Mesenchymal stem cell (in vitro differentiated cells and primary cell): ENCODE results near the gene RRBP1.
A peak's percentile ranks its signal among the peaks of the same experiment; 100 is the strongest.

Experiments used
- DNase-seq: peaks from one replicate; pipeline ENCODE4 v3.0.0-alpha.2; 2013
- H2AFZ ChIP-seq: one replicate; pipeline ENCODE4 v1.6.1; 2013; ENCODE audit warnings: low read depth, mild to moderate bottlenecking, control low read depth, inconsistent platforms, low read length, moderate library complexity
- H2AK5ac ChIP-seq: 2 replicates; pipeline ENCODE4 v1.6.1; 2013; ENCODE audit warnings: low read length, moderate library complexity, mild to moderate bottlenecking, inconsistent platforms; ENCODE audit not compliant: severe bottlenecking
- H2BK120ac ChIP-seq: one replicate; pipeline ENCODE4 v1.6.1; 2013; ENCODE audit warnings: low read depth, mild to moderate bottlenecking, inconsistent platforms, low read length, moderate library complexity
- H2BK12ac ChIP-seq, 2 experiments: one replicate each; pipeline ENCODE4 v1.6.1; 2013; ENCODE audit warnings: inconsistent platforms in 2 of 2, low read length in 2 of 2, mild to moderate bottlenecking in 2 of 2, moderate library complexity in 2 of 2, control low read depth in 1 of 2
- H2BK15ac ChIP-seq: one replicate; pipeline ENCODE4 v1.6.1; 2013; ENCODE audit warnings: mild to moderate bottlenecking, low read depth, inconsistent platforms; ENCODE audit not compliant: poor library complexity, severe bottlenecking
- H2BK5ac ChIP-seq: 2 replicates; pipeline ENCODE4 v1.6.1; 2013; ENCODE audit warnings: low read depth, mild to moderate bottlenecking, low read length, control low read depth, inconsistent platforms; ENCODE audit not compliant: poor library complexity, severe bottlenecking
- H3K14ac ChIP-seq, 2 experiments: one replicate each; pipeline ENCODE4 v1.6.1; 2013; ENCODE audit warnings: inconsistent platforms in 2 of 2, low read length in 2 of 2, control low read depth in 1 of 2, mild to moderate bottlenecking in 1 of 2, moderate library complexity in 1 of 2
- H3K18ac ChIP-seq, 2 experiments: one replicate each; pipeline ENCODE4 v1.6.1; 2013; ENCODE audit warnings: inconsistent platforms in 2 of 2, low read length in 2 of 2, control low read depth in 1 of 2, low read depth in 1 of 2, mild to moderate bottlenecking in 1 of 2
- H3K23ac ChIP-seq, 2 experiments: one replicate each; pipeline ENCODE4 v1.6.1; 2013; ENCODE audit warnings: inconsistent platforms in 2 of 2, low read length in 2 of 2, mild to moderate bottlenecking in 2 of 2, moderate library complexity in 2 of 2, control low read depth in 1 of 2
- H3K27ac ChIP-seq: 2 replicates; pipeline ENCODE4 v1.5.1; 2013; ENCODE audit warnings: mild to moderate bottlenecking, moderate library complexity, low read length, control low read depth, inconsistent platforms; ENCODE audit not compliant: poor library complexity, severe bottlenecking
- H3K27me3 ChIP-seq, 2 experiments: 2 replicates each; pipeline versions ENCODE4 v1.6.1 to v1.7.0; 2013; ENCODE audit warnings: low read length in 2 of 2, mild to moderate bottlenecking in 2 of 2, moderate library complexity in 2 of 2, control low read depth in 1 of 2, inconsistent platforms in 1 of 2; ENCODE audit not compliant: control insufficient read depth in 1 of 2, insufficient read depth in 1 of 2
- H3K36me3 ChIP-seq, 2 experiments: 2 replicates each; pipeline versions ENCODE4 v1.6.1 to v1.7.0; 2013; ENCODE audit warnings: low read length in 2 of 2, control low read depth in 1 of 2, inconsistent platforms in 1 of 2, low read depth in 1 of 2, mild to moderate bottlenecking in 1 of 2; ENCODE audit not compliant: insufficient read depth in 2 of 2, control insufficient read depth in 1 of 2
- H3K4ac ChIP-seq, 2 experiments: one replicate each; pipeline ENCODE4 v1.6.1; 2013; ENCODE audit warnings: inconsistent platforms in 2 of 2, low read length in 2 of 2, mild to moderate bottlenecking in 2 of 2, moderate library complexity in 2 of 2, control low read depth in 1 of 2, low read depth in 1 of 2
- H3K4me1 ChIP-seq: 2 replicates; pipeline ENCODE4 v1.6.1; 2013; ENCODE audit warnings: low read depth, low read length, control low read depth; ENCODE audit not compliant: control insufficient read depth, insufficient read depth
- H3K4me2 ChIP-seq: 2 replicates; pipeline ENCODE4 v1.6.1; 2013; ENCODE audit warnings: low read length, mild to moderate bottlenecking, inconsistent platforms; ENCODE audit not compliant: poor library complexity, severe bottlenecking
- H3K4me3 ChIP-seq, 2 experiments: 2 replicates each; pipeline versions ENCODE4 v1.5.1 to v1.7.0; 2013; ENCODE audit warnings: low read length in 2 of 2, mild to moderate bottlenecking in 2 of 2, control low read depth in 1 of 2, low read depth in 1 of 2; ENCODE audit not compliant: insufficient read depth in 1 of 2
- H3K79me1 ChIP-seq: replicated peaks from 2 replicates; pipeline ENCODE4 v1.6.1; 2013; ENCODE audit warnings: mild to moderate bottlenecking, control low read depth, low read length, inconsistent platforms; ENCODE audit not compliant: poor library complexity, severe bottlenecking
- H3K9ac ChIP-seq: 2 replicates; pipeline ENCODE4 v1.7.0; 2013; ENCODE audit warnings: mild to moderate bottlenecking, low read length, moderate library complexity
- H3K9me3 ChIP-seq: 2 replicates; pipeline ENCODE4 v1.7.0; 2013; ENCODE audit warnings: mild to moderate bottlenecking, low read length; ENCODE audit not compliant: control insufficient read depth
- H4K8ac ChIP-seq: one replicate; pipeline ENCODE4 v1.6.1; 2013; ENCODE audit warnings: inconsistent platforms, mild to moderate bottlenecking, low read length, moderate library complexity
- H4K91ac ChIP-seq: one replicate; pipeline ENCODE4 v1.6.1; 2013; ENCODE audit warnings: mild to moderate bottlenecking, low read length, inconsistent platforms
- WGBS: methylation state at CpG from one replicate; pipeline ENCODE4 v1.1.7; 2013; ENCODE audit warnings: mixed read lengths; 5-methylcytosine and 5-hydroxymethylcytosine counted together

Gene RRBP1

GRCh38 chr20:17704589-17705317, 22.7 kb upstream of the RRBP1 start:
- H3K18ac ChIP-seq = no peak overlapping the region
- no peak overlapping the region for H3K4me3 ChIP-seq
- H3K79me1 ChIP-seq = no peaks in the 10 kb centered on the region
- H3K23ac ChIP-seq = no peak overlapping the region
- H4K91ac ChIP-seq = no peak overlapping the region
- no peak overlapping the region for H2BK5ac ChIP-seq
- no peak overlapping the region for H2BK15ac ChIP-seq
- H3K27me3 ChIP-seq = peaks cover 0 to 10% of the 10 kb centered on the region in 2 experiments
- H3K9me3 ChIP-seq = no peaks in the 10 kb centered on the region
- no peak overlapping the region for H2BK12ac ChIP-seq
- no peak overlapping the region for H2AK5ac ChIP-seq
- no peak overlapping the region for H3K27ac ChIP-seq
- 97% methylated on average over 5 of the region's 5 CpGs for WGBS
- no peak overlapping the region for H2BK120ac ChIP-seq
- H3K14ac ChIP-seq = no peak overlapping the region
- no peak overlapping the region for H3K9ac ChIP-seq
- no peaks in the 10 kb centered on the region for H3K4me1 ChIP-seq
- no peak overlapping the region for H4K8ac ChIP-seq
- no peak overlapping the region for H3K4ac ChIP-seq
- DNase-seq = no peak
- no peak overlapping the region for H2AFZ ChIP-seq
- no peak overlapping the region for H3K4me2 ChIP-seq
- H3K36me3 ChIP-seq = no peaks in the 10 kb centered on the region

GRCh38 chr20:17701826-17702225, 19.8 kb upstream of the RRBP1 start:
- 65% methylated on average over 4 of the region's 4 CpGs for WGBS
- Histone ChIP-seq H3K23ac (no peak overlapping the region), H3K18ac (no peak overlapping the region), H4K8ac (no peak overlapping the region), H2BK5ac (no peak overlapping the region), H3K4ac (no peak overlapping the region), H2AK5ac (no peak overlapping the region), H3K4me1 (no peaks in the 10 kb centered on the region), H3K4me3 (no peak overlapping the region), H4K91ac (no peak overlapping the region), H2BK12ac (no peak overlapping the region), H2AFZ (no peak overlapping the region), H3K4me2 (no peak overlapping the region), H3K9ac (no peak overlapping the region), H3K36me3 (no peaks in the 10 kb centered on the region), H3K79me1 (no peaks in the 10 kb centered on the region), H2BK120ac (no peak overlapping the region), H3K14ac (no peak overlapping the region), H3K27ac (no peak overlapping the region), H3K9me3 (no peaks in the 10 kb centered on the region), H3K27me3 (peaks cover 5 to 6% of the 10 kb centered on the region in 2 experiments), H2BK15ac (no peak overlapping the region)
- DNase-seq = no peak

- Histone ChIP-seq H4K8ac (no peak overlapping the region), H2AFZ (no peak overlapping the region), H3K27me3 (peaks cover 6% of the 10 kb centered on the region in 2 experiments), H3K18ac (no peak overlapping the region), H3K4ac (no peak overlapping the region), H2AK5ac (no peak overlapping the region), H3K4me3 (no peak overlapping the region), H3K14ac (no peak overlapping the region), H3K9ac (no peak overlapping the region), H3K4me2 (no peak overlapping the region), H3K79me1 (no peaks in the 10 kb centered on the region), H3K36me3 (no peaks in the 10 kb centered on the region), H2BK15ac (no peak overlapping the region), H4K91ac (no peak overlapping the region), H2BK12ac (peak overlapping the region in 1 of 2 experiments; percentile 11), H3K23ac (no peak overlapping the region), H3K27ac (no peak overlapping the region), H2BK5ac (no peak overlapping the region), H3K9me3 (no peaks in the 10 kb centered on the region), H3K4me1 (no peaks in the 10 kb centered on the region), H2BK120ac (no peak overlapping the region)
- 64% methylated on average over 7 of the region's 7 CpGs for WGBS
- DNase-seq = no peak
These were observed 18.6 kb upstream of the RRBP1 start for GRCh38 chr20:17700637-17701036.

- Histone ChIP-seq H2AK5ac (no peak within 1 kb of the TSS), H3K4me1 (no peaks in the 10 kb centered on the region), H3K23ac (no peak within 1 kb of the TSS), H3K4me2 (no peak within 1 kb of the TSS), H2BK15ac (no peak within 1 kb of the TSS), H3K18ac (no peak within 1 kb of the TSS), H3K4ac (no peak within 1 kb of the TSS), H4K8ac (no peak within 1 kb of the TSS), H3K9me3 (no peaks in the 10 kb centered on the region), H2BK120ac (no peak within 1 kb of the TSS), H3K79me1 (no peaks in the 10 kb centered on the region), H3K14ac (no peak within 1 kb of the TSS), H4K91ac (no peak within 1 kb of the TSS), H3K4me3 (no peak within 1 kb of the TSS), H3K9ac (no peak within 1 kb of the TSS), H3K27ac (no peak within 1 kb of the TSS), H3K27me3 (peaks cover 6% of the 10 kb centered on the region in 2 experiments), H2BK5ac (no peak within 1 kb of the TSS), H2AFZ (no peak within 1 kb of the TSS), H3K36me3 (no peaks in the 10 kb centered on the region), H2BK12ac (peak within 1 kb of the TSS; percentile 11)
- no peak for DNase-seq
- WGBS = 65% methylated on average over 3 of the region's 3 CpGs
These were observed 17.9 kb upstream of the RRBP1 start, which contains the start of gene BANF2 for GRCh38 chr20:17699931-17700351. Gene BANF2 (plus strand): TSS chr20:17699966. CDS start chr20:17725026, 25,060 bp downstream.
